DOHH2 (cell line): ENCODE data around the gene POLA1.

ENCODE experiments used
- H3F3A ChIP-seq: fragments of 200-600 bp; sonication (generic), shearing (Covaris generic); 2 replicates; pipeline ENCODE4 v1.6.0; 2016; ENCODE audit warnings: antibody characterized with exemption, mild to moderate bottlenecking; ENCODE audit not compliant: control insufficient read depth, insufficient read depth
- H3K27ac ChIP-seq: fragments of 200-600 bp; sonication (generic); 2 replicates; pipeline ENCODE4 v1.5.1; 2014; ENCODE audit warnings: low read depth, mild to moderate bottlenecking, low read length, moderate library complexity
- H3K27me3 ChIP-seq: fragments of 200-600 bp; sonication (generic); 2 replicates; pipeline ENCODE4 v1.6.1; 2014; ENCODE audit warnings: mild to moderate bottlenecking, low read length, mixed read lengths; ENCODE audit not compliant: control insufficient read depth
- H3K36me3 ChIP-seq: fragments of 200-600 bp; sonication (generic); 2 replicates; pipeline ENCODE4 v1.6.1; 2014; ENCODE audit warnings: mild to moderate bottlenecking, low read length, moderate library complexity, mixed read lengths; ENCODE audit not compliant: control insufficient read depth
- H3K4me1 ChIP-seq: fragments of 200-600 bp; sonication (generic); 2 replicates; pipeline ENCODE4 v1.6.1; 2014; ENCODE audit warnings: mild to moderate bottlenecking, low read length, mixed read lengths; ENCODE audit not compliant: control insufficient read depth
- H3K4me2 ChIP-seq: fragments of 200-600 bp; sonication (generic); 2 replicates; pipeline ENCODE4 v1.6.0; 2014; ENCODE audit warnings: mild to moderate bottlenecking, low read length, moderate library complexity
- H3K4me3 ChIP-seq: fragments of 200-600 bp; sonication (generic); 2 replicates; pipeline ENCODE4 v1.5.1; 2014; ENCODE audit warnings: mild to moderate bottlenecking, low read length, mixed read lengths
- H3K79me2 ChIP-seq: fragments of 200-600 bp; sonication (generic); 2 replicates; pipeline ENCODE4 v1.6.1; 2014; ENCODE audit warnings: mild to moderate bottlenecking, low read length, mixed read lengths; ENCODE audit not compliant: control insufficient read depth
- H3K9me2 ChIP-seq: fragments of 200-600 bp; sonication (generic); replicated peaks from 2 replicates; pipeline ENCODE4 v1.6.1; 2014; ENCODE audit warnings: mild to moderate bottlenecking, low read length, mixed read lengths; ENCODE audit not compliant: control insufficient read depth
- H3K9me3 ChIP-seq: fragments of 200-600 bp; sonication (generic); 2 replicates; pipeline ENCODE4 v1.6.1; 2014; ENCODE audit warnings: antibody characterized with exemption, low read length, mixed read lengths; ENCODE audit not compliant: control insufficient read depth, insufficient read depth
- H4K20me1 ChIP-seq: fragments of 200-600 bp; sonication (generic); 2 replicates; pipeline ENCODE4 v1.6.0; 2014; ENCODE audit warnings: low read depth, mild to moderate bottlenecking, antibody characterized with exemption, low read length, moderate library complexity; ENCODE audit not compliant: control insufficient read depth, insufficient read depth
- CTCF ChIP-seq: fragments of 200-600 bp; sonication (generic); IDR thresholded peaks from one replicate; pipeline ENCODE4 v1.5.1; 2014; ENCODE audit warnings: antibody characterized with exemption, mild to moderate bottlenecking, low read depth, low read length; ENCODE audit not compliant: poor library complexity, severe bottlenecking
- EZH2phosphoT487 ChIP-seq: fragments of 200-600 bp; sonication (generic); IDR thresholded peaks from 2 replicates; pipeline ENCODE4 v1.6.1; 2017; ENCODE audit warnings: borderline replicate concordance, mild to moderate bottlenecking, antibody characterized with exemption, low read length, moderate library complexity, mixed read lengths

Gene POLA1

DNA sequence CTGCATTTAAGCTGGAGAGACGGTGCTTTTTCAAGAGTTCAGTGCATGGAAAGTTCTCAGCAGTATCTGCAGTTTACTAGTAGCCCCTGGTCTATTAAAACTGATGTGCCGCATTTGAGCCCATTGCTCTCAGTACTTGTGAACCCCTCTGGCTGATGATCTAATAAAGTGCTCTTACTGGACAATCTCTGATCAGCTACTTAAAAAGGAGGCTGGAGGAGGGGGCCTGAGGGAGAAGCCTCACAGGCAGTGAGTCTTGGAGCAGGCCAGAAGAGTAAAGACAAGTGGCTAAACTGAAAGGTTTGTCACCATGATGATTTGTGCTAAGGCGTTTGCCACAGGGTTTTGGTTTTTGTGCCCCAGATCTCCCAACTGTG lies 183.6 kb downstream of the POLA1 start:
- no peak overlapping the region for H3K27ac ChIP-seq
- no peak overlapping the region for H3K4me2 ChIP-seq
- H3K9me3 ChIP-seq = no peaks in the 10 kb centered on the region
- no peaks in the 10 kb centered on the region for H4K20me1 ChIP-seq
- TF ChIP-seq EZH2phosphoT487 = no peak
- no peak for TF ChIP-seq CTCF
- H3K4me3 ChIP-seq = no peak overlapping the region
- H3K36me3 ChIP-seq = no peaks in the 10 kb centered on the region
- no peaks in the 10 kb centered on the region for H3F3A ChIP-seq
- no peaks in the 10 kb centered on the region for H3K9me2 ChIP-seq
- H3K27me3 ChIP-seq = no peaks in the 10 kb centered on the region
- H3K79me2 ChIP-seq = no peaks in the 10 kb centered on the region
- no peaks in the 10 kb centered on the region for H3K4me1 ChIP-seq

DNA sequence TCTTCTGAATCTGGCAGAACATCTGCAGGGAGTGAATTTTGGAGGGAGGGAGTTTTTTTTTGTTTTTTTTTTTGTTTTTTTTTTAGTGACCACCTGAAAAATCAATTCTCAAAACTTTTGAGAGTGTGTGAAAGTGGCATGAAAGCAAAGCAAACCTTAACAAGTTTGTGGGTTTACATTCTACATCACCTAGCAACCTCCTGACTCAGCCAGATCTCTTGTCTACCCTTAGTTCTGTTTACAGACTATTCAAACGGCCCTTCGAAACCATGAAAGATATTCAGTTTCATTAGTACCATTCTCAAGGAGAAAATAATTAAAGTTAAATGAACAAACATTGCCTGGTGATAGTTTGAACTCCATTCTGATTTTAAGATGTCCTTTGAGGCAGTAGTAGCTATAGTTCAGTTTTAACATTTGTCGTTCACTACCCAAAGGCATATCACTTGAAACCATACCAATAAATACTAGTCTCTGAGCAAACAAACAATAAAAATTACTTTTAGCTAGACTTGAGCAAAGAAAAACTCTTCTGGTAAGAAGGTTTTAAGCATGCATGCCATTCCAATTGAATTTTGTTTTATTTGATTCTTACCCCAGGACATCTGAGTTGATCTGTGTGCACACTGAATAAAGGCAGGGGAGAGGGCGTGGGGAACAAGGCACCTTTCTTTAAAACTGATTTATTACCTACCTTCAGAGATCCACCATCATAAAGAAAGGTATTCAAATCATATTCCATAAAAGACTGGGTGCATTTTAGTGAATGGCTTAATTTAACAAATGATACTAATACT lies 184.3 kb downstream of the POLA1 start:
- Histone ChIP-seq H3K79me2 (no peaks in the 10 kb centered on the region), H3K4me3 (no peak overlapping the region), H4K20me1 (no peaks in the 10 kb centered on the region), H3K27me3 (no peaks in the 10 kb centered on the region), H3K9me3 (no peaks in the 10 kb centered on the region), H3K36me3 (no peaks in the 10 kb centered on the region), H3K4me1 (no peaks in the 10 kb centered on the region), H3K9me2 (no peaks in the 10 kb centered on the region), H3K4me2 (no peak overlapping the region), H3F3A (no peaks in the 10 kb centered on the region), H3K27ac (no peak overlapping the region)
- TF ChIP-seq EZH2phosphoT487 (no peak), CTCF (no peak)

- Histone ChIP-seq H3K27me3 (no peaks in the 10 kb centered on the region), H3K79me2 (no peaks in the 10 kb centered on the region), H3F3A (no peaks in the 10 kb centered on the region), H3K4me1 (no peaks in the 10 kb centered on the region), H3K9me2 (no peaks in the 10 kb centered on the region), H3K4me3 (no peak overlapping the region), H3K4me2 (no peak overlapping the region), H3K9me3 (no peaks in the 10 kb centered on the region), H3K27ac (no peak overlapping the region), H3K36me3 (no peaks in the 10 kb centered on the region), H4K20me1 (no peaks in the 10 kb centered on the region)
- no peak for TF ChIP-seq CTCF
- no peak for TF ChIP-seq EZH2phosphoT487
These were observed 186.0 kb downstream of the POLA1 start for GRCh38 chrX:24879679-24880078.
